NCI-H2171 treated with DMSO at 0.1 percent for 48 hours (cell line): ENCODE measurements around the gene CPPED1.
A peak's percentile ranks its signal among the peaks of the same experiment; 100 is the strongest.
"Not testable (repeated sequence)": the region's sequence is repeated elsewhere in the genome, so short reads cannot be mapped to it uniquely, and the experiment has no call there.

Source experiments
- DNase-seq: peaks from one replicate; lab custom pipeline; 2025; lab: John Stamatoyannopoulos, UW

CPPED1 gene

GRCh38 chr16:12802048-12802447 is 1.6 kb downstream of the CPPED1 start:
- DNase-seq: no peak

GRCh38 chr16:12801511-12802042 is 2.1 kb downstream of the CPPED1 start:
- no peak for DNase-seq

DNA sequence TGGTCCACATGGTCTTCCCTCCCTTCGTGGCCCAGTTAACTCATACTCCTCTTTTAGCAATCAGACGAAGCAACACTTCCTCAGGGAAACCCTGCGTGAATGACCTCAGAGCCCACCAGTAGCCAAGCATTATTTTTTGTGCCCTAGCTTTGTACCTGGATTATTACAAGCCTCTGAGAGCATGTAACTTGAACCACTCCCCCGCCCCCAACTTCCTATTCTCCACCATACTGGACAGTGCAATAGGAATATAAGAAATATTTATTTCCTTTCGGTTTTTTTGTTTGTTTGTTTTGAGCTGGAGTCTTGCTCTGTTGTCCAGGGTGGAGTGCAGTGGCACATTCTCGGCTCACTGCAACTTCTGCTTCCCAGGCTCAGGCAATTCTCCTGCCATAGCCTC is 2.9 kb downstream of the CPPED1 start:
- no peak for DNase-seq

DNA sequence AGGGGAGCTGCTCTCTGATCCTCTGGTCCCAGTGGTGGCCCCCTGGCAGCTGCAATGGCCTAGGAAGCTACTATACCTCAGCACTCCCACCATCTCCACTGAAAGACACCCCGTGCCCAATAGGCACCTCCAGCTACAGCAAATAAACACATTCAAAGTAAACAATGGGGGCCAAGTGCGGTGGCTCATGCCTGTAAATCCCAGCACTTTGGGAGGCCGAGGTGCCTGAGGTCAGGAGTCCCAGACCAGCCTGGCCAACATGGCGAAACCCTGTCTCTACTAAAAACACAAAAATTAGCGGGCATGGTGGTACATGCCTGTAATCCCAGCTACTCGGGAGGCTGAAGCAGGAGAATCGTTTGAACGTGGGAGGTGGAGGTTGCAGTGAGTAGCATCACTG is 3.7 kb downstream of the CPPED1 start:
- DNase-seq: not testable (repeated sequence)

DNA sequence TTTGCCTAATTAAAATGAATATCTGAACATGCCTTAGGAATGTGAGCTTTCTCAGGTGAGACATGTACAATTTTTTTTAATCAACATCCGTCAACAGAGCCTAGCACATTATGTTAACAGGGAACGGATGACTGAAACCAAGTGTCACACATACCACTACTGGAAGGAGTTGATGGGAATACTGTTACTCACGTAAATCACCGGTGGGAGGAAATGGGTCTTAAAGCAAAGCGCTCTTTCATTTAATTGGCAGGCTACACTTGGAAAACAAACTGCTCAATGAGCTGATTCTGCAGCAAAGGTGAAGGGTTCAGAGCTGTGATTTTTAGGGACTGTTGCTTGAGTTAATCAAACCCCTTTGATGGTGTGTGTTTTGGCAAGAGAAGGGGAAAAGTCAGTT is 4.8 kb downstream of the CPPED1 start:
- no peak for DNase-seq

GRCh38 chr16:12798171-12798570 is 5.5 kb downstream of the CPPED1 start:
- no peak for DNase-seq

DNA sequence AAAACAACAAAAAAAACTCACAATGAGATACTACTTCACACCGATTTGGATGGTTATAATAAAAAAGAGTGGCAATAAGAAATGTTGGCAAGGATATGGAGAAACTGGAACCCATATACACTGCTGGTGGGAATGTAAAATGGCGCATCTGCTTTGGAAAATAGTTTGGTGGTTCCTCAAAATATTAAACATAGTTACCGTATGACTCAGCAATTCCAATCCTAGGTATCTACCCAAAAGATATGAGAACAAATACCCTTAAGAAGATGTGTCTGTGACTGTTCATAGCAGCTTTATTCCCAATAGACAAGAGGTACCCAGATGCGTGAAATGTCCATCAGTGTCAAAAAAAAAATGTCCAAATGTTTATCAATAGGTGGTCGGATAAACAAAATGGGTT is 7.2 kb downstream of the CPPED1 start:
- DNase-seq: no peak

- DNase-seq: peak; percentile 82
Observed at GRCh38 chr16:12794486-12795387, 8.9 kb downstream of the CPPED1 start.

- DNase-seq: no peak
Observed at GRCh38 chr16:12793865-12794240, 9.8 kb downstream of the CPPED1 start.

GRCh38 chr16:12793120-12793864 is 10.4 kb downstream of the CPPED1 start:
- no peak for DNase-seq

- not testable (repeated sequence) for DNase-seq
Observed at GRCh38 chr16:12792528-12792927, 11.2 kb downstream of the CPPED1 start.

DNA sequence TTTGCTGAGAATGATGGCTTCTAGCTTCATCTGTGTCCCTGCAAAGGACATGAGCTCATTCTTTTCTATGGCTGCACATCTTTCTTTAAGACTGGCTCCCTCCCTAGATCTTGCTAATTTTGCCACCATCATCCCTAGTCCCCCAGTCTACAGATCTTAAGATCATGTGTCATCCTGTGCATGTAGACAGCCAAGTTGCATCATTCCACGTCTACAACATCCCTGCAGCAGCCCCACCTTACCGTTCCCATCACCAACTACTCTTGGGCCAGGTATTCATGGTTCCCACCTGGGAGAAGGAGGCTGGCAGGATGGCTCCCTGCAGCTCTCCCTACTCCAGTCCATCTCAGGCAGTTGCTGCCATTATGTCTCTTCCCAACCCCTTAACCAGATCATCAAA is 12.3 kb downstream of the CPPED1 start:
- DNase-seq: no peak

GRCh38 chr16:12788758-12789157 is 14.9 kb downstream of the CPPED1 start:
- no peak for DNase-seq

GRCh38 chr16:12786081-12786480 is 17.6 kb downstream of the CPPED1 start:
- no peak for DNase-seq

- DNase-seq: no peak
Observed at GRCh38 chr16:12784076-12784475, 19.6 kb downstream of the CPPED1 start.

DNA sequence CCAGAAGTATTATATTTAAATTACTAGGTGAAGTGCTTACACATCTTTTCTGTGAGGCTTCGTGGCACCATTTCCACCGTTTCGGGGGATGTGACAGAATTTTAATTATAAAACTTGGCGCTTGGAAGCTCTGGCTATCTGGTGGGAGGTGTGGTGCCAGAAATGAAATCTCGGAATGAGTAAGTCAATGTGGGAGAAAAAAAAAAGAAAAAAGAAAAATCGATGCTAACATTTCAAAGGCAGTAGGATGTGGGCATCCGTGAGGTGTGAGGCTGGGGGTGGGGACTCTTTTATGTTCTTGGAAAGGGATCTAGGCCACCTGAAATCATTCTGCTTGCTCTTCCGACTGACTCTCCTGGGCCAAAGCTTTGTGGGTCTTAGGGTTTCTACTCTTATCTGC is 21.9 kb downstream of the CPPED1 start:
- DNase-seq: no peak

GRCh38 chr16:12780467-12780866 is 23.2 kb downstream of the CPPED1 start:
- no peak for DNase-seq

- DNase-seq: no peak
Observed at GRCh38 chr16:12778726-12779125, 25.0 kb downstream of the CPPED1 start.

DNA sequence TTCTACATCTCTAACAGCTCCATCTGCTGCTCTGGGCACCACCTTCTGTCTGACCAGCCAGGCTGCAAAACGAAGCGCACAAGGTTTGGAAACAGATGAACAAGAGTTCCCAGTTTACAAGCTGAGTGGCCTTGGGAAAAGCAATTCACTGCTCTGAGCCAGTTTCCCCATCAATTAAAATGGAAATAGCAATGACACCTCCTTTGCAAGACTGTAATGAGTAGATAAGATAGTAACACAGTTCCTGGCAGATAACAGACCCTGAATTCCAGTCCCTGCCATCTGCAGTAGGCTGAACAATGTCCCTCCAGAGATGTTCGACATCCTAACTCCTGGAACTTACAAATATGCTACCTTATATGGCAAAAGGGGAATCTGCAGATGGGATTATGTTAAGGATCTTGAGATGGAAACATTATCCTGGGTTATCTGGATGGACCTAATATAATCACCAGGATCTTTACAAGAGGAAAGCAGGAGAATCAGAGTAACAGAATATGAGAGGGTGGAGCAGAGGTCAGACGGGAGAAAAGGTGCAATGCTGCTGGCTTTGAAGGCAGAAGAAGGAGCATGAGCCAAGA is 27.9 kb downstream of the CPPED1 start:
- DNase-seq: no peak

- no peak for DNase-seq
Observed at GRCh38 chr16:12773221-12773620, 30.5 kb downstream of the CPPED1 start.

- DNase-seq: no peak
Observed at GRCh38 chr16:12771341-12771798, 32.3 kb downstream of the CPPED1 start.

- no peak for DNase-seq
Observed at GRCh38 chr16:12769525-12769924, 34.2 kb downstream of the CPPED1 start.

- DNase-seq: no peak
Observed at GRCh38 chr16:12767897-12768296, 35.8 kb downstream of the CPPED1 start.
